Measurements from ENCODE around the gene SPATA45.
"Not testable (repeated sequence)": the region's sequence is repeated elsewhere in the genome, so short reads cannot be mapped to it uniquely, and the experiment has no call there.

SPATA45 gene

DNA sequence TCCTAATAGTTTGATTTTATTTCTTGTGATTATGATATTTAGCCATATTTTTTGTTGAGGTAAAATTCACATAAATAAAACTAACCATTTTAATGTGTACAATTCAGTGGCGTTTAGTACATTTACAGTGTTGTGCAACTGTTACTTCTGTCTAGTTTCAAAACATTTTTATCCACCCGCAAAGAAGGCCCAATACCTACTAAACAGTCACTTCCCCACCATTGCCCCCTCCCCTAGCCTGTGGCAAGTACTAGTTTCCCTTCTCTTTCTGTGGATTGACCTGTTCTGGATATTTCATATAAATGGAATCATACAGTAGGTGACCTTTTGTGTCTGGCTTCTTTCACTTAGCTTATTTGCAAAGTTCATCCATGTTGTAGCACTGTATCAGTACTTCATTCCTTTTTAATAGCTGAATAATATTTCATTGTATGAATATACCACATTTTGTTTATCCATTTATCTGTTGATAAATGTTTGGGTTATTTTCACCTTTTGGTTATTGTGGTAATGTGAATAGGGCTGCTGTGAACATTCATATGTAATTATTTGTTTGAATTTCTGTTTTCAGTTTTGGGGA, 14.8 kb upstream of the SPATA45 start:
- H3K27me3 ChIP-seq (replicated peaks; ENCODE audit: control insufficient read depth, insufficient read depth, low read length, poor library complexity, severe bottlenecking), result no peaks in the 10 kb centered on the region
- H3K4me3 ChIP-seq (ENCODE audit: insufficient read depth, low read depth, low read length, poor library complexity, severe bottlenecking), result no peak overlapping the region
- H3K36me3 ChIP-seq (ENCODE audit: control insufficient read depth, insufficient read depth, low read length), result no peaks in the 10 kb centered on the region
- H3K9me3 ChIP-seq (ENCODE audit: control insufficient read depth, low read length), result no peaks in the 10 kb centered on the region
- no peak for DNase-seq
- no peak overlapping the region for H3K27ac ChIP-seq (ENCODE audit: insufficient read depth, low read length, poor library complexity, severe bottlenecking)
- H3K4me1 ChIP-seq (ENCODE audit: control insufficient read depth, insufficient read depth, low read length, poor library complexity, severe bottlenecking), result peaks cover 11% of the 10 kb centered on the region

DNA sequence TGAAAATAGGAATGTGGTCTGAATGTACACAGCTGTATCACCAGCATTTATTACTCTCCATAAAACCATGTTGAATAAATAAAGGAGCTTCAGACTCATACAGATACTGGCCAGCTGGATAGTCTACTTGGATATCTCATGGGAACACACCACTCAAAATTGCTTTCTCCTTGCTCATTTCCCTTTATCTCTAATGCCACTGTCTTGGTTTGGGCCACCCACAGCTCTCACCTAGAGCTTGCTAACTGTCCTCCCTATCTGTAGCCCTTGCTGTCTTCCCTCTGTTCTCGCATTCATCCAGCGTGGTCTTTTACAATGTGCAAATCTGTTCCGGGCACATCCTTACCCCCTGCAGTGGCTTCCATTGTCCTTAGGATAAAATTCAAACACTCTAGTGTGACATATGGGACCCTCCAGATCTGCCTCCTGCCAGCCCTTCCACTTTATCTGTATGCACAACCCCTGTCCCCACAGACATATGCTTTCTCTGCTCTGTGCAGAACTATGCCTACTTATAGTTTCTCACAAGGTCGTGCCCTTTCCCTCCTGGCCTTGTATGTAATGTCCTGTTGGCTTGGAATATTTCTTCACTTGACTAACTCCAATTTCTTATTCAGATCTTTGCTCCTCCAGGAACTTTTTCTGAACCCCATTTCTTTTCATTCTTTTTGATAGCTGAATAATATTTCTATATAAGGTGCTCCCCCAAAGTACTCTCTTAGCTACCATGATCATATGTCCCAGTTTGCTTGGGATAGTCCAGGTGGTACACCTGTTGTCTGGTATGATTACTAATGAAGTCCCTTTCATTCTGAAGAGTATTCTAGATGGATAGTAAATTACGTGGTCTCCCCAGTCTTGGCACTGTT, 13.5 kb upstream of the SPATA45 start:
- Histone ChIP-seq H3K27ac (ENCODE audit: insufficient read depth, low read length, poor library complexity, severe bottlenecking) (no peak overlapping the region), H3K4me1 (ENCODE audit: control insufficient read depth, insufficient read depth, low read length, poor library complexity, severe bottlenecking) (peaks cover 17% of the 10 kb centered on the region), H3K27me3 (replicated peaks; ENCODE audit: control insufficient read depth, insufficient read depth, low read length, poor library complexity, severe bottlenecking) (no peaks in the 10 kb centered on the region), H3K9me3 (ENCODE audit: control insufficient read depth, low read length) (no peaks in the 10 kb centered on the region), H3K4me3 (ENCODE audit: insufficient read depth, low read depth, low read length, poor library complexity, severe bottlenecking) (no peak overlapping the region), H3K36me3 (ENCODE audit: control insufficient read depth, insufficient read depth, low read length) (no peaks in the 10 kb centered on the region)
- DNase-seq, result no peak

DNA sequence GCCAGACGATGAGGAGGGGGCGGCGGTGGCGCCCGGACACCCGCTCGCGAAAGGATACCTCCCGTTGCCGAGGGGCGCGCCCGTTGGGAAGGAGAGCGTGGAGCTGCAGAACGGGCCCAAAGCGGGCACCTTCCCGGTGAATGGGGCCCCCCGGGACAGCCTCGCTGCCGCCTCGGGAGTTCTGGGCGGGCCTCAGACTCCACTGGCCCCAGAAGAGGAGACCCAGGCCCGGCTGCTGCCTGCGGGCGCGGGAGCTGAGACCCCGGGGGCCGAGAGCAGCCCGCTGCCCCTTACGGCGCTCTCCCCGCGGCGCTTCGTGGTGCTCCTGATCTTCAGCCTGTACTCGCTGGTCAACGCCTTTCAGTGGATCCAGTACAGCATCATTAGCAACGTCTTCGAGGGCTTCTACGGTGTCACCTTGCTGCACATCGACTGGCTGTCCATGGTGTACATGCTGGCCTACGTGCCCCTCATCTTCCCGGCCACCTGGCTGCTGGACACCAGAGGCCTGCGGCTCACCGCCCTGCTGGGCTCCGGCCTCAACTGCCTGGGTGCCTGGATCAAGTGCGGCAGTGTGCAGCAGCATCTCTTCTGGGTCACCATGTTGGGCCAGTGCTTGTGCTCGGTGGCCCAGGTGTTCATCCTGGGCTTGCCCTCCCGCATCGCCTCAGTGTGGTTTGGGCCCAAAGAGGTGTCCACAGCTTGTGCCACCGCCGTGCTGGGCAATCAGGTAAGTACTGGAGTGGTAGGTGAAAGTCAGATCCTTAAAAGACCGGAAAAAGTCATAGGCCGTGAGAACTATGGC, 11.2 kb upstream of the SPATA45 start:
- no peaks in the 10 kb centered on the region for H3K9me3 ChIP-seq (ENCODE audit: control insufficient read depth, low read length)
- peak overlapping the region; percentile 93 for H3K4me3 ChIP-seq (ENCODE audit: insufficient read depth, low read depth, low read length, poor library complexity, severe bottlenecking)
- DNase-seq, result no peak
- peak overlapping the region; percentile 63 for H3K27ac ChIP-seq (ENCODE audit: insufficient read depth, low read length, poor library complexity, severe bottlenecking)
- no peaks in the 10 kb centered on the region for H3K36me3 ChIP-seq (ENCODE audit: control insufficient read depth, insufficient read depth, low read length)
- H3K27me3 ChIP-seq (replicated peaks; ENCODE audit: control insufficient read depth, insufficient read depth, low read length, poor library complexity, severe bottlenecking), result no peaks in the 10 kb centered on the region
- peaks cover 17% of the 10 kb centered on the region for H3K4me1 ChIP-seq (ENCODE audit: control insufficient read depth, insufficient read depth, low read length, poor library complexity, severe bottlenecking)

GRCh38 chr1:212857992-212858460, 10.6 kb upstream of the SPATA45 start, which contains the start of gene FLVCR1:
Gene FLVCR1 (plus strand): TSS chr1:212858275. CDS start chr1:212858453, 178 bp downstream.
- peak within 1 kb of the TSS; percentile 93 for H3K4me3 ChIP-seq (ENCODE audit: insufficient read depth, low read depth, low read length, poor library complexity, severe bottlenecking)
- DNase-seq, result peak; percentile 84 to 89 (median 85)
- peak within 1 kb of the TSS; percentile 63 for H3K27ac ChIP-seq (ENCODE audit: insufficient read depth, low read length, poor library complexity, severe bottlenecking)
- no peaks in the 10 kb centered on the region for H3K9me3 ChIP-seq (ENCODE audit: control insufficient read depth, low read length)
- H3K4me1 ChIP-seq (ENCODE audit: control insufficient read depth, insufficient read depth, low read length, poor library complexity, severe bottlenecking), result peaks cover 17% of the 10 kb centered on the region
- H3K27me3 ChIP-seq (replicated peaks; ENCODE audit: control insufficient read depth, insufficient read depth, low read length, poor library complexity, severe bottlenecking), result no peaks in the 10 kb centered on the region
- no peaks in the 10 kb centered on the region for H3K36me3 ChIP-seq (ENCODE audit: control insufficient read depth, insufficient read depth, low read length)

- H3K4me3 ChIP-seq (ENCODE audit: insufficient read depth, low read depth, low read length, poor library complexity, severe bottlenecking), result no peak overlapping the region
These were observed 9.3 kb upstream of the SPATA45 start for GRCh38 chr1:212856755-212857154.

GRCh38 chr1:212853658-212854057, 6.2 kb upstream of the SPATA45 start:
- Histone ChIP-seq H3K4me3 (ENCODE audit: insufficient read depth, low read depth, low read length, poor library complexity, severe bottlenecking) (no peak overlapping the region), H3K27me3 (replicated peaks; ENCODE audit: control insufficient read depth, insufficient read depth, low read length, poor library complexity, severe bottlenecking) (no peaks in the 10 kb centered on the region), H3K36me3 (ENCODE audit: control insufficient read depth, insufficient read depth, low read length) (no peaks in the 10 kb centered on the region), H3K9me3 (ENCODE audit: control insufficient read depth, low read length) (no peaks in the 10 kb centered on the region), H3K4me1 (ENCODE audit: control insufficient read depth, insufficient read depth, low read length, poor library complexity, severe bottlenecking) (peaks cover 8% of the 10 kb centered on the region), H3K27ac (ENCODE audit: insufficient read depth, low read length, poor library complexity, severe bottlenecking) (no peak overlapping the region)
- no peak for DNase-seq

More at GRCh38 chr1:212856755-212857154, 9.3 kb upstream of the SPATA45 start:
- no peaks in the 10 kb centered on the region for H3K27me3 ChIP-seq (replicated peaks; ENCODE audit: control insufficient read depth, insufficient read depth, low read length, poor library complexity, severe bottlenecking)
- peaks cover 17% of the 10 kb centered on the region for H3K4me1 ChIP-seq (ENCODE audit: control insufficient read depth, insufficient read depth, low read length, poor library complexity, severe bottlenecking)
- H3K9me3 ChIP-seq (ENCODE audit: control insufficient read depth, low read length), result no peaks in the 10 kb centered on the region
- no peaks in the 10 kb centered on the region for H3K36me3 ChIP-seq (ENCODE audit: control insufficient read depth, insufficient read depth, low read length)
- DNase-seq, result no peak
- no peak overlapping the region for H3K27ac ChIP-seq (ENCODE audit: insufficient read depth, low read length, poor library complexity, severe bottlenecking)

GRCh38 chr1:212852105-212852688, 4.7 kb upstream of the SPATA45 start:
- no peak overlapping the region for H3K4me3 ChIP-seq (ENCODE audit: insufficient read depth, low read depth, low read length, poor library complexity, severe bottlenecking)
- no peaks in the 10 kb centered on the region for H3K36me3 ChIP-seq (ENCODE audit: control insufficient read depth, insufficient read depth, low read length)
- no peak overlapping the region for H3K27ac ChIP-seq (ENCODE audit: insufficient read depth, low read length, poor library complexity, severe bottlenecking)
- H3K9me3 ChIP-seq (ENCODE audit: control insufficient read depth, low read length), result no peaks in the 10 kb centered on the region
- peaks cover 6% of the 10 kb centered on the region for H3K4me1 ChIP-seq (ENCODE audit: control insufficient read depth, insufficient read depth, low read length, poor library complexity, severe bottlenecking)
- no peaks in the 10 kb centered on the region for H3K27me3 ChIP-seq (replicated peaks; ENCODE audit: control insufficient read depth, insufficient read depth, low read length, poor library complexity, severe bottlenecking)
- no peak for DNase-seq

- not testable (repeated sequence) for H3K36me3 ChIP-seq (ENCODE audit: control insufficient read depth, insufficient read depth, low read length); H3K27ac ChIP-seq (ENCODE audit: insufficient read depth, low read length, poor library complexity, severe bottlenecking); DNase-seq; H3K9me3 ChIP-seq (ENCODE audit: control insufficient read depth, low read length); H3K4me3 ChIP-seq (ENCODE audit: insufficient read depth, low read depth, low read length, poor library complexity, severe bottlenecking); H3K27me3 ChIP-seq (replicated peaks; ENCODE audit: control insufficient read depth, insufficient read depth, low read length, poor library complexity, severe bottlenecking); H3K4me1 ChIP-seq (ENCODE audit: control insufficient read depth, insufficient read depth, low read length, poor library complexity, severe bottlenecking)
These were observed 2.9 kb downstream of the SPATA45 start for GRCh38 chr1:212844521-212844920.

GRCh38 chr1:212838145-212838544, 9.3 kb downstream of the SPATA45 start:
- H3K27ac ChIP-seq (ENCODE audit: insufficient read depth, low read length, poor library complexity, severe bottlenecking), result no peak overlapping the region
- no peaks in the 10 kb centered on the region for H3K9me3 ChIP-seq (ENCODE audit: control insufficient read depth, low read length)
- H3K4me1 ChIP-seq (ENCODE audit: control insufficient read depth, insufficient read depth, low read length, poor library complexity, severe bottlenecking), result no peaks in the 10 kb centered on the region
- no peaks in the 10 kb centered on the region for H3K36me3 ChIP-seq (ENCODE audit: control insufficient read depth, insufficient read depth, low read length)
- no peaks in the 10 kb centered on the region for H3K27me3 ChIP-seq (replicated peaks; ENCODE audit: control insufficient read depth, insufficient read depth, low read length, poor library complexity, severe bottlenecking)
- no peak for DNase-seq
- no peak overlapping the region for H3K4me3 ChIP-seq (ENCODE audit: insufficient read depth, low read depth, low read length, poor library complexity, severe bottlenecking)
